ENCODE measurements around the gene C4orf46.

- TF ChIP-seq CTCF (conservative IDR thresholded peaks at IDR 0.05; ENCODE audit: low read depth, low read length), result no peak
- no peak for TF ChIP-seq EZH2 (IDR thresholded peaks at IDR 0.05; ENCODE audit: borderline replicate concordance, low read depth, low read length, poor library complexity, severe bottlenecking)
Observed at GRCh38 chr4:158664806-158665205, 6.9 kb downstream of the C4orf46 start.

Measured in A673 (cell line).